Natural killer cell (primary cell): Measurements from ENCODE around the gene KRTAP4-1. TPM values are rescaled to one million over a fixed set of nuclear protein-coding genes. Genes with fewer than 3 reads are reported as not detected.

Experiments used
- ATAC-seq, 3 donors: fragments of 150-1000 bp in 2 of 3; fragments of 200-7000 bp in 1 of 3; cut with Tn5 transposase; 1 replicate in 1 of 3; 2 replicates in 2 of 3; pipeline ENCODE4 v1.10.0; 2021; ENCODE audit warnings: mild to moderate bottlenecking in 2 of 3, moderate library complexity in 2 of 3
- DNase-seq, 2 donors: peaks; one replicate each; pipeline versions ENCODE4 v3.0.0 to v3.0.0-alpha.2; 2013 to 2021; ENCODE audit warnings: mixed read lengths in 1 of 2
- H3K27ac ChIP-seq: one replicate; pipeline ENCODE4 v1.5.1; 2013; ENCODE audit warnings: mild to moderate bottlenecking, low read length
- H3K27me3 ChIP-seq: one replicate; pipeline ENCODE4 v1.6.1; 2013; ENCODE audit warnings: low read length; ENCODE audit not compliant: control insufficient read depth, insufficient read depth
- H3K36me3 ChIP-seq: one replicate; pipeline ENCODE4 v1.6.1; 2013; ENCODE audit warnings: low read length; ENCODE audit not compliant: control insufficient read depth, insufficient read depth
- H3K4me1 ChIP-seq: one replicate; pipeline ENCODE4 v1.6.1; 2013; ENCODE audit warnings: low read length; ENCODE audit not compliant: control insufficient read depth, insufficient read depth
- H3K4me3 ChIP-seq: one replicate; pipeline ENCODE4 v1.5.1; 2013; ENCODE audit warnings: low read length
- H3K9me3 ChIP-seq: one replicate; pipeline ENCODE4 v1.6.1; 2013; ENCODE audit warnings: low read length; ENCODE audit not compliant: control insufficient read depth, insufficient read depth
- H3K27ac Mint-ChIP-seq, 2 donors: one replicate each; pipeline ENCODE4 v1.8.0; 2022; ENCODE audit warnings: mild to moderate bottlenecking in 2 of 2, mixed read lengths in 2 of 2, moderate library complexity in 1 of 2
- H3K27me3 Mint-ChIP-seq, 2 donors: one replicate each; pipeline ENCODE4 v1.8.0; 2022; ENCODE audit warnings: low read depth in 2 of 2, mixed read lengths in 2 of 2
- H3K36me3 Mint-ChIP-seq: one replicate; pipeline ENCODE4 v1.8.0; 2022; ENCODE audit warnings: mixed read lengths
- H3K4me1 Mint-ChIP-seq, 2 donors: one replicate each; pipeline ENCODE4 v1.8.0; 2022; ENCODE audit warnings: mixed read lengths in 2 of 2
- H3K4me3 Mint-ChIP-seq: one replicate; pipeline ENCODE4 v1.8.0; 2022; ENCODE audit warnings: mild to moderate bottlenecking, moderate library complexity, mixed read lengths
- H3K9me3 Mint-ChIP-seq, 2 donors: one replicate each; pipeline ENCODE4 v1.8.0; 2022; ENCODE audit warnings: mixed read lengths in 2 of 2
- CTCF ChIP-seq: fragments of 200-600 bp; IDR thresholded peaks from one replicate; pipeline ENCODE4 v1.8.0; 2022; ENCODE audit warnings: antibody characterized with exemption
- WGBS: methylation state at CpG from one replicate; pipeline ENCODE4 v1.1.7; 2013; ENCODE audit warnings: missing lambda C conversion rate; ENCODE audit not compliant: insufficient coverage; 5-methylcytosine and 5-hydroxymethylcytosine counted together
- intact Hi-C: fragments of 100-400 bp; cut with micrococcal nuclease; formaldehyde crosslinking; loops from one replicate; pipeline ENCODE4 v1.14.2; 2022
- total RNA-seq, 4 donors: library from RNA; stranded (reverse); fragments of 120-200 nt in 1 of 4; gene quantifications; one replicate each; pipeline versions ENCODE4 v1.2.3 to v1.2.4, GENCODE V29; 2013 to 2022

Gene KRTAP4-1
- total RNA-seq, 3 donors from 2014 or later (not counting 1 experiment from before 2014, with no cell fraction given): not detected

GRCh38 chr17:41147531-41148204, 37.0 kb downstream of the KRTAP4-1 start:
- Histone ChIP-seq H3K27me3 (no peaks in the 10 kb centered on the region), H3K4me3 (no peak overlapping the region), H3K4me1 (no peaks in the 10 kb centered on the region), H3K27ac (no peak overlapping the region), H3K9me3 (no peaks in the 10 kb centered on the region), H3K36me3 (no peaks in the 10 kb centered on the region)
- intact Hi-C loops: no loop called here
- ATAC-seq (no peak), DNase-seq (no peak)
- 100% methylated on average over 2 of the region's 2 CpGs for WGBS
- Mint-ChIP-seq H3K27ac (no peak overlapping the region), H3K4me1 (no peaks in the 10 kb centered on the region), H3K9me3 (peaks cover 2 to 4% of the 10 kb centered on the region in 2 donors), H3K4me3 (no peak overlapping the region), H3K36me3 (no peaks in the 10 kb centered on the region), H3K27me3 (peaks cover 11 to 17% of the 10 kb centered on the region in 2 donors)
- no peak for TF ChIP-seq CTCF

GRCh38 chr17:41145261-41145660, 39.5 kb downstream of the KRTAP4-1 start:
- no peak for TF ChIP-seq CTCF
- ATAC-seq (no peak), DNase-seq (no peak)
- Mint-ChIP-seq H3K9me3 (peaks cover 2 to 4% of the 10 kb centered on the region in 2 donors), H3K4me1 (no peaks in the 10 kb centered on the region), H3K27ac (no peak overlapping the region), H3K36me3 (no peaks in the 10 kb centered on the region), H3K4me3 (no peak overlapping the region), H3K27me3 (peaks cover 14 to 23% of the 10 kb centered on the region in 2 donors)
- intact Hi-C loops: no loop called here
- no peaks in the 10 kb centered on the region for H3K4me1 ChIP-seq
- no peaks in the 10 kb centered on the region for H3K9me3 ChIP-seq
- no peak overlapping the region for H3K4me3 ChIP-seq
- H3K27ac ChIP-seq: no peak overlapping the region
- no peaks in the 10 kb centered on the region for H3K36me3 ChIP-seq
- WGBS: 83% methylated on average over 2 of the region's 2 CpGs
- H3K27me3 ChIP-seq: no peaks in the 10 kb centered on the region

GRCh38 chr17:41144846-41145245, 39.9 kb downstream of the KRTAP4-1 start:
- Histone ChIP-seq H3K4me3 (no peak overlapping the region), H3K27ac (no peak overlapping the region), H3K36me3 (no peaks in the 10 kb centered on the region), H3K27me3 (no peaks in the 10 kb centered on the region), H3K4me1 (no peaks in the 10 kb centered on the region), H3K9me3 (no peaks in the 10 kb centered on the region)
- 100% methylated on average over 1 of the region's 1 CpG for WGBS
- Mint-ChIP-seq H3K36me3 (no peaks in the 10 kb centered on the region), H3K4me1 (no peaks in the 10 kb centered on the region), H3K27ac (no peak overlapping the region), H3K4me3 (no peak overlapping the region), H3K9me3 (peaks cover 2 to 4% of the 10 kb centered on the region in 2 donors), H3K27me3 (peaks cover 14 to 24% of the 10 kb centered on the region in 2 donors)
- ATAC-seq (no peak), DNase-seq (no peak)
- no peak for TF ChIP-seq CTCF
- intact Hi-C loops: no loop called here

- Mint-ChIP-seq H3K4me3 (no peak overlapping the region), H3K27me3 (peaks cover 15 to 22% of the 10 kb centered on the region in 2 donors)
- H3K4me1 ChIP-seq: no peaks in the 10 kb centered on the region
Measured at GRCh38 chr17:41141361-41141760, 43.4 kb downstream of the KRTAP4-1 start.

More at GRCh38 chr17:41141361-41141760, 43.4 kb downstream of the KRTAP4-1 start:
- H3K27ac Mint-ChIP-seq: no peak overlapping the region
- no peaks in the 10 kb centered on the region for H3K9me3 ChIP-seq
- no peaks in the 10 kb centered on the region for H3K36me3 ChIP-seq
- no peak for TF ChIP-seq CTCF
- no peak for ATAC-seq
- no peaks in the 10 kb centered on the region for H3K4me1 Mint-ChIP-seq
- DNase-seq: no peak
- H3K9me3 Mint-ChIP-seq: peaks cover 4 to 5% of the 10 kb centered on the region in 2 donors
- intact Hi-C loops: no loop called here
- H3K27me3 ChIP-seq: no peaks in the 10 kb centered on the region
- H3K36me3 Mint-ChIP-seq: no peaks in the 10 kb centered on the region
- H3K4me3 ChIP-seq: no peak overlapping the region
- H3K27ac ChIP-seq: no peak overlapping the region
